MG63 (cell line): Measurements from ENCODE around the gene C13orf46. TPM values are rescaled to one million over a fixed set of nuclear protein-coding genes. Genes with fewer than 3 reads are reported as not detected.

Experiments used
- total RNA-seq: library from RNA; depleted of rRNA; stranded (reverse); fragments of >200 nt; shearing (Covaris generic); gene quantifications from 2 replicates; pipeline ENCODE4 v1.2.3, GENCODE V29; 2014; ENCODE audit warnings: low replicate concordance; rRNA removed

C13orf46 gene
- total RNA-seq, 1 experiment from 2014 or later, result not detected

Other genes with a start within 250 kb of the C13orf46 start
- 1.4 TPM in 1 of 2 replicates, not detected in the other for gene TMEM255B, start 214.8 kb downstream of the C13orf46 start, total RNA-seq
- 332 and 394 TPM in 2 replicates for gene GAS6, start 110.0 kb downstream of the C13orf46 start, total RNA-seq
- 18.8 and 21.7 TPM in 2 replicates for gene RASA3, start 158.5 kb upstream of the C13orf46 start, total RNA-seq
- gene CFAP97D2, start 205.2 kb upstream of the C13orf46 start, total RNA-seq, result not detected in 2 replicates